ENCODE measurements around the gene DUSP2. TPM values are rescaled to one million over a fixed set of nuclear protein-coding genes. Genes with fewer than 3 reads are reported as not detected.
"Not testable (repeated sequence)": the region's sequence is repeated elsewhere in the genome, so short reads cannot be mapped to it uniquely, and the experiment has no call there.

DUSP2 gene
- total RNA-seq, 1 donor from 2014 or later, result 494 TPM

- not testable (repeated sequence) for DNase-seq (ENCODE audit: low spot score); H3K9me3 Mint-ChIP-seq; H3K27me3 Mint-ChIP-seq (ENCODE audit: insufficient read depth)
- Mint-ChIP-seq H3K27ac (peak overlapping the region; percentile 86), H3K36me3 (ENCODE audit: low read depth) (peaks cover 29% of the 10 kb centered on the region), H3K4me3 (peak overlapping the region; percentile 97), H3K4me1 (ENCODE audit: low read depth) (peaks cover 34% of the 10 kb centered on the region)
- intact Hi-C loops (cut with micrococcal nuclease), result loop anchor here (10.0 kb wide), 1 partner anchor 1523 kb away; the partner anchor contains the start of genes ACTR1B and C2orf92
These were observed 3.6 kb downstream of the DUSP2 start for GRCh38 chr2:96141624-96141967.

- DNase-seq (ENCODE audit: low spot score), result no peak
- Mint-ChIP-seq H3K9me3 (no peaks in the 10 kb centered on the region), H3K27me3 (ENCODE audit: insufficient read depth) (peaks cover 4% of the 10 kb centered on the region), H3K4me3 (peak overlapping the region; percentile 97), H3K36me3 (ENCODE audit: low read depth) (peaks cover 29% of the 10 kb centered on the region), H3K4me1 (ENCODE audit: low read depth) (peaks cover 28% of the 10 kb centered on the region), H3K27ac (peak overlapping the region; percentile 86)
- intact Hi-C loops (cut with micrococcal nuclease), result loop anchor here (10.0 kb wide), 1 partner anchor 1524 kb away; the partner anchor contains the start of genes ACTR1B and C2orf92
These were observed 4.2 kb downstream of the DUSP2 start for GRCh38 chr2:96140941-96141623.

DNA sequence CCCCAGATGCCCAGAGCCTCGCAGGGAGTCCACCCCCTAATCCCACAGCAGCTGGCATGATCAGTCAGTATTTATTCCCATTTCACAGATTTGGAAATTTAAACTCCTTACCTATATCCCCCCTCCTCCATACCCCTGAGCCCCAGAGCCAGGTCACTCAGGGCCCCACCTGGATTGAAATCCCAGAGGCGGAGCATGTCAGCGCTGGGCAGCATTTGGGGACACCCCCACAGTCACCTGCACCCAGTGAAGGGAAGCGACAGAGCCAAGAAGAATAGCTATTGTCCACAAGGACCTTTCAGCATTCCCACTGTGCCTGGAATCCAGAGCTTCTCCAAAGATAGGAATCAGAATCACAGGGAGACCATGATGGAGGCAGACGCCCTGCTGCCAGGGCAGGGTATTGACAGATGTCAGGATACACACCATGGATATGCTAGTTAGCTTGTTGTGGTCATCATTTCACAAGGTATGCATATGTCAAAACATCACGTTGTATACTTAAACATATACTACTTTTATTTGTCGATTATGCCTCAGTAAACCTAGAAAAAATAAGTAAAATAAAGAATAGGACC is 6.0 kb downstream of the DUSP2 start:
- Mint-ChIP-seq H3K4me1 (ENCODE audit: low read depth) (peaks cover 21% of the 10 kb centered on the region), H3K27ac (no peak overlapping the region), H3K36me3 (ENCODE audit: low read depth) (peaks cover 25% of the 10 kb centered on the region), H3K9me3 (no peaks in the 10 kb centered on the region), H3K4me3 (no peak overlapping the region), H3K27me3 (ENCODE audit: insufficient read depth) (peaks cover 2% of the 10 kb centered on the region)
- intact Hi-C loops (cut with micrococcal nuclease), result no loop called here
- DNase-seq (ENCODE audit: low spot score), result no peak

DNA sequence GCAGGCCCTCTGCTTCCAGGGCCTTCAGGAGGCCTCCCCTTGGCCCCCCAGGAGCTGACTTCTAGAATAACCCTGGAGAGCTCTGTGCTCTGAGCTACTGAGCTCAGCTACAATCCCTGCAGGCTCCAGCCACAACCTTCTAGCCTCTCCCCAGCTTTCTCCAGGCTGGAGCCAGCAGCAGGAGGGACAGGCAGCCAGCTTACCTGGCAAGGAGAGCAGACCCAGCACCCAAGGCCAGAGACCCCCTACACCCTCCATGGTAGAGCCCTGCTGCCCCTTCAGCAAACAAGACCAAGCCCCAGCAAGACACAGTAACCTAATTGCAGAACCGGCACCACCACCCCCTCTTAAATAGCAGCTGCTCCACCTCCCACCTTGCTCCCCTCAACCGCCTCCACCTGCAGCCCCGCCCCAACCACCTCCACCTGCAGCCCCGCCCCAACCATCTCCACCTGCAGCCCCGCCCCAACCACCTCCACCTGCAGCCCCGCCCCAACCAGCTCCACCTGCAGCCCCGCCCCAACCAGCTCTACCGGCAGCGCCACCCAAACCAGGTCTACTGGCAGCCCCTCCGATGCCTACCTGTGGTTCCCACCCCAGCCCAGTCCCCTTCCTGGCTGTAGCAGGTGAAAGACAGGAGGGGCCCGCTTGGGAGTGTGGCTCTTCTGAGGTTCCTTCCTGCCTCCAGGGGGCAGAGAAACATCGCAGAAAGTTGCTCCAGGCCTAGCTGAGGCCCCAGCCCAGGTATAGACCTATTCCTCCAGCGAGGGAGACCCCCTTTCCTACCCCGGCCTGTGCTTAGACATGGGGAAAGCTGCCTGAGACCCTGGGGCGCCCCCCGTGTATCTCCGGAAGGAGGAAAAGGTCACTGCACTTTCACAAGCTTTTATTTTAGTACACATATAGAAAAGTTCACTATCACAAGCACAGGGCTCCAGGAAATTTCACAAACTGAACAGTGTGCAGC is 6.8 kb downstream of the DUSP2 start, which contains the start of gene ASTL:
TSS of gene ASTL (minus strand) at position 324 of the 967 bp plus-strand sequence. CDS start at position 258, 66 bp downstream.
- no peak within 1 kb of the TSS for H3K27ac Mint-ChIP-seq

GRCh38 chr2:96137321-96138178 is 7.7 kb downstream of the DUSP2 start:
- Mint-ChIP-seq H3K9me3 (no peaks in the 10 kb centered on the region), H3K36me3 (ENCODE audit: low read depth) (peaks cover 8% of the 10 kb centered on the region), H3K27ac (no peak overlapping the region), H3K4me3 (no peak overlapping the region), H3K27me3 (ENCODE audit: insufficient read depth) (peaks cover 2% of the 10 kb centered on the region), H3K4me1 (ENCODE audit: low read depth) (peaks cover 17% of the 10 kb centered on the region)
- no peak for DNase-seq (ENCODE audit: low spot score)
- intact Hi-C loops (cut with micrococcal nuclease), result loop anchor here (1.0 kb wide), 1 partner anchor 37 kb away; no protein-coding TSS in a partner anchor

More for the DNA sequence above, 6.8 kb downstream of the DUSP2 start, which contains the start of gene ASTL:
- H3K27me3 Mint-ChIP-seq (ENCODE audit: insufficient read depth), result peaks cover 2% of the 10 kb centered on the region
- H3K9me3 Mint-ChIP-seq, result no peaks in the 10 kb centered on the region
- H3K4me1 Mint-ChIP-seq (ENCODE audit: low read depth), result peaks cover 17% of the 10 kb centered on the region
- H3K36me3 Mint-ChIP-seq (ENCODE audit: low read depth), result peaks cover 17% of the 10 kb centered on the region
- H3K4me3 Mint-ChIP-seq, result no peak within 1 kb of the TSS
- intact Hi-C loops (cut with micrococcal nuclease), result loop anchor here (1.0 kb wide), 1 partner anchor 36 kb away; no protein-coding TSS in a partner anchor
- peak; percentile 53 for DNase-seq (ENCODE audit: low spot score)

DNA sequence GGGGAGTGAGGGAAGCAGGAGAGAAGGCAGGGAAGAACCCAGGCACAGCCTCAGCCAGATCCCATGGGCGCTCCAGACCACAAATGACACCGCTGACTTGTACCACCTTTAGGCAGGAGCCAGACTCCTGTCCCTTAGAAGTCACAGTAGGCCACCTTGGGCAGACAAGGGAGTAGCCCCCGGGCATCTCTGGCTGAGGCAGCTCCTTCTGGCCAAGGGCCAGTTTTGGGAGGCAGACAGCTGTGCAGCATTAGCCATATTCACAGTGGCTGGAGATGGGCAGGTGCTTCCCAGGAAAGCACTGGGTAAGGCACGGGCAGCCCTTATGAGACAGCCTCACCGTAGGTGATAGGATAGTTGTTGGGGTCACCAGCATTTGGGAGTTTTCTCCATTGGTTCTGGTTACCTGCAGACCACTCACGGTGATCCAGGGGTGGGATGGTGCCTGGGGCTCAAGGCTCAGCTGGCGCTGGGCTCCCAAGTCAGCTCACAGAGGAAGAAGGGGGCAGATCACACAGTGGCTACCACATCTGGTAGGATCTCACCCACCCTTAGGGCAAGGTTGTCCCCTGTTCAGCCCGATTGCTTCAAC is 9.0 kb downstream of the DUSP2 start:
- no peak for DNase-seq (ENCODE audit: low spot score)
- H3K4me3 Mint-ChIP-seq, result no peak overlapping the region
- peaks cover 2% of the 10 kb centered on the region for H3K27me3 Mint-ChIP-seq (ENCODE audit: insufficient read depth)
- H3K36me3 Mint-ChIP-seq (ENCODE audit: low read depth), result no peaks in the 10 kb centered on the region
- peaks cover 15% of the 10 kb centered on the region for H3K4me1 Mint-ChIP-seq (ENCODE audit: low read depth)
- intact Hi-C loops (cut with micrococcal nuclease), result no loop called here
- H3K9me3 Mint-ChIP-seq, result no peaks in the 10 kb centered on the region
- H3K27ac Mint-ChIP-seq, result no peak overlapping the region

DNA sequence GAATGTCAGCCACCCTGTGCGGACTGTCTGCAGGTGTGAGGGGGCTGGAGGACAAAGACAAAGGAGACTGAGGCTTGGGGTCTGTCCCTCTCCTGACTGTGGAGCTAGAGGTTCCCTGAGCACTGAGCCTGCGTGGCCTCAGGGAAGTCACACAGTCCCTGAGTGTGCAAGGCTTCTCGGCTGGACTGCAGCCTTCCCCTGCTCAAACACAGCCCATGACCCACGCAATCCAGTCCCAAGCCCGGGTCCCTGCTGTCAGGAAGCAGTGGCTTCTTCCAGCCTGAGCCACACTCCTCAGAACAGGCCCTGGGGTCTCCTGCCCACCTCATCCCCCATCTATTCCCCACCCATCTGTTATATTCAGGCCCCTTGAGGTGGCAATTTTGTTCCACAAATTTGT is 9.6 kb downstream of the DUSP2 start:
- Mint-ChIP-seq H3K9me3 (no peaks in the 10 kb centered on the region), H3K4me3 (no peak overlapping the region), H3K27me3 (ENCODE audit: insufficient read depth) (peaks cover 2% of the 10 kb centered on the region), H3K27ac (no peak overlapping the region), H3K4me1 (ENCODE audit: low read depth) (peaks cover 18% of the 10 kb centered on the region), H3K36me3 (ENCODE audit: low read depth) (peaks cover 2% of the 10 kb centered on the region)
- DNase-seq (ENCODE audit: low spot score), result no peak
- intact Hi-C loops (cut with micrococcal nuclease), result no loop called here

- no peak overlapping the region for H3K27ac Mint-ChIP-seq
- H3K9me3 Mint-ChIP-seq, result no peaks in the 10 kb centered on the region
- peaks cover 18% of the 10 kb centered on the region for H3K4me1 Mint-ChIP-seq (ENCODE audit: low read depth)
- H3K4me3 Mint-ChIP-seq, result no peak overlapping the region
- H3K27me3 Mint-ChIP-seq (ENCODE audit: insufficient read depth), result peaks cover 2% of the 10 kb centered on the region
- no peak for DNase-seq (ENCODE audit: low spot score)
- H3K36me3 Mint-ChIP-seq (ENCODE audit: low read depth), result peaks cover 2% of the 10 kb centered on the region
- intact Hi-C loops (cut with micrococcal nuclease), result no loop called here
These were observed 10.1 kb downstream of the DUSP2 start for GRCh38 chr2:96135171-96135570.

DNA sequence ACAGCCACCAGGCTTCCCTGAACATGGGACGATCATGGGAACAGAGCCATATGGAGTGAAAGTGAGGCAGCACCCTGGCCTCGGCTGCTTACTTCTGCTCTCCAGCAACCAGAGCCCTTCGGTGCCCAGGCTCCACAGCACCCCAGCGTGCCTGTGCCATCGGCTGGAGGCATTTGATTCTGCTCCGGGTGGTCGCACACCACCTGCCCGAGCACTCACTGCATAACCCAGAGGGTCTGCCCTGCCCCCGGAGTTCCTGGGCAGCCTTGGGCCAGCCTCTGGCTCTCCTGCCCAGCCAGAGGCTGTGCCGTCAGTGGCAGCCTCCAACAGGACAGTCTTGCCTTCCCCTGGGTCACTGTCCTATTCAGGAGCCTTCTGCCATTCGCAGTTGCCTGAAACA is 10.8 kb downstream of the DUSP2 start:
- no peak for DNase-seq (ENCODE audit: low spot score)
- H3K27ac Mint-ChIP-seq, result no peak overlapping the region
- H3K4me3 Mint-ChIP-seq, result no peak overlapping the region
- peaks cover 2% of the 10 kb centered on the region for H3K27me3 Mint-ChIP-seq (ENCODE audit: insufficient read depth)
- H3K4me1 Mint-ChIP-seq (ENCODE audit: low read depth), result peaks cover 18% of the 10 kb centered on the region
- H3K36me3 Mint-ChIP-seq (ENCODE audit: low read depth), result peaks cover 2% of the 10 kb centered on the region
- intact Hi-C loops (cut with micrococcal nuclease), result no loop called here
- H3K9me3 Mint-ChIP-seq, result no peaks in the 10 kb centered on the region

DNA sequence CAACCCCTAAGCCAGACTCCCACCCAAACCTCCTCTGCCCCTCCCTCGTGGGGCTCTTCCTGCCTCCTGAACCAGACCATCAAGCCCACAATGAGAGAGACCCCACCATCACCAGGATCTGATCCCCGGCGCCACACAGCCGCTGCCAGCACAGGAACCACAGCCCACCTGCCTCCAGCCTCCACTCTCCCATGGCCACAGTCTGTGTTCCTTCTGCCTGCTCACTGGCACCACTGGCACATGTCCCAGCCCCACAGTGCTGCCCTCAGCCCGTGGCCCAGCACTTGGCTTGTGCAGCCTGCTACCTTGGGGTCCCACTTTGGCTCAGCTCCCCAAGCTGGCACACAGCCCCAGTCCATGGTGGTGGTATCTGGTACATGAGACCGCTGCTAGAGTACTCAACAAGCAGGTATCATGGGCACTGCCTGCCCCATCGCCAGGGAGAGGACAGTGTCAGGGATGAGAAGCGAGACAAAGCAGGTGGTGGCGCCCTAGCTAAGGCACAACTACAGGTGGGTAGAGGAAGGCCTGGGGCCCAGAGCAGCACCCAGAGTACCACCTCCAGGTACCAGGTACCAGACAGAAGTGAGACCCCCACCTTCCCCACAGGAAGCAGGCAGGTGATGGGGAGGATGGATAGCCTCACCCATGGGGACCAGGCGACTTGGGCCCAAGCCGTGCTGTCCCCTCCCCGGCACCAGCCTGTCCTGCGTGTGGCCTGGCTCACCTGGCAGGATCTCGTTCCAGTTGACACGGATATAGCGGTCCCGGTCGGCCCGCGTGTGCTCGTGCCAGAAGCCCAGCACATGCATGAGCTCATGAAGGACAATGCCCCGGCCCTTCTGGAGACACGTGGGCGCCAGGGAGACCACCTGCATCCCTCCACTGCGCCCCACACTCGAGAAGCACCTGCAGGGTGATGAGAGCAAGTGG is 13.2 kb downstream of the DUSP2 start:
- DNase-seq (ENCODE audit: low spot score), result no peak
- H3K9me3 Mint-ChIP-seq, result no peaks in the 10 kb centered on the region
- no peak overlapping the region for H3K4me3 Mint-ChIP-seq
- H3K4me1 Mint-ChIP-seq (ENCODE audit: low read depth), result peaks cover 12% of the 10 kb centered on the region
- intact Hi-C loops (cut with micrococcal nuclease), result no loop called here
- peaks cover 1% of the 10 kb centered on the region for H3K27me3 Mint-ChIP-seq (ENCODE audit: insufficient read depth)
- peaks cover 2% of the 10 kb centered on the region for H3K36me3 Mint-ChIP-seq (ENCODE audit: low read depth)
- H3K27ac Mint-ChIP-seq, result peak overlapping the region; percentile 40

DNA sequence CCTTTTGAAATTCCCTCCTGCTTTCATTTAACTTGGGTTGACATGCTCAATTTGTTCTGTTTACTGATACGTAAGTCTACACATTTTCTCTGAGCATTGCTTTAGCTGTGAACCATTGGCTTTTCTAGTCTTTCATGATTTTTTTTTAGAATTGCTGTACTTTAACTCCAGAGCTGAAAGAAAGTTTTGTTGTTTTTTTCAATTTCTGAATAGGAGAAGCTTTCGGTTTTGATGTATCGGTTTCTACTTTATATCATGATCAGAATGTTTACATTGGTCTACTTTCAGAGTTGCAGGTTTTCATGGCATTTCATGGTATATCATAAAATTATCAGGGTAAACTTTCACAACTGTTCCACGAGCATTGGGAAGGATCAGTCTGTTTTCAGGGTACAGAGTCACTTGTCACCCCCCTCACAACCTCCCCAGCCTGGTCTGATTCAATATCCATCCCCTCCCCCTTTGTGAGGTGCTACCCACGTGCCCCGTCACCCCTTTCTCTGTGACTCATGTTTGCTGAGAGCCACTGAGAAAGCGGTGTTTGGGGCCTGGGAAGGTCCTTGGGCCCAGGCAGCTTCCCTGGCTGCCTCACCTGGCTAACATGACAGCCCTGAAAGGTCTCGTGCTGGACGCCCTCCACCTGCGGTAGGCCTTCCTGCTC is 14.0 kb downstream of the DUSP2 start:
- H3K27ac Mint-ChIP-seq, result peak overlapping the region; percentile 40
- no peaks in the 10 kb centered on the region for H3K27me3 Mint-ChIP-seq (ENCODE audit: insufficient read depth)
- no peak overlapping the region for H3K4me3 Mint-ChIP-seq
- H3K36me3 Mint-ChIP-seq (ENCODE audit: low read depth), result peaks cover 6% of the 10 kb centered on the region
- no peaks in the 10 kb centered on the region for H3K9me3 Mint-ChIP-seq
- no peak for DNase-seq (ENCODE audit: low spot score)
- peaks cover 12% of the 10 kb centered on the region for H3K4me1 Mint-ChIP-seq (ENCODE audit: low read depth)
- intact Hi-C loops (cut with micrococcal nuclease), result no loop called here

Data from activated T-helper 1 cell treated with anti-CD3 and anti-CD28 coated beads, Interleukin-12 subunit alpha, Interleukin-12 subunit beta, Interleukin-2, Interleukin-4 antibody, amounts not matched to agents 30 ng/mL and 10 ng/mL and 1 ng/mL, durations not matched to agents 14 hours and 24 hours and 36 hours (primary cell).